ENCODE results near the gene NAT16.
"Not testable (repeated sequence)": the region's sequence is repeated elsewhere in the genome, so short reads cannot be mapped to it uniquely, and the experiment has no call there.

Gene NAT16

GRCh38 chr7:101201695-101202602 is 21.9 kb upstream of the NAT16 start:
- no peak for DNase-seq

- DNase-seq, result no peak
These were observed 20.9 kb upstream of the NAT16 start, which contains the start of gene MOGAT3 for GRCh38 chr7:101200862-101201599. Gene MOGAT3 (minus strand): TSS chr7:101201036. CDS start chr7:101200854, 182 bp downstream.

- DNase-seq, result no peak
These were observed 20.4 kb upstream of the NAT16 start for GRCh38 chr7:101200504-101200861.

GRCh38 chr7:101199522-101199921 is 19.4 kb upstream of the NAT16 start:
- DNase-seq, result not testable (repeated sequence)

GRCh38 chr7:101198476-101198875 is 18.4 kb upstream of the NAT16 start:
- DNase-seq, result no peak

GRCh38 chr7:101197991-101198390 is 17.9 kb upstream of the NAT16 start:
- DNase-seq, result no peak

GRCh38 chr7:101195884-101196283 is 15.8 kb upstream of the NAT16 start:
- DNase-seq, result no peak

GRCh38 chr7:101189109-101189508 is 9.0 kb upstream of the NAT16 start:
- no peak for DNase-seq

GRCh38 chr7:101186844-101187428 is 6.8 kb upstream of the NAT16 start:
- no peak for DNase-seq

- no peak for DNase-seq
These were observed 6.1 kb upstream of the NAT16 start for GRCh38 chr7:101186194-101186593.

GRCh38 chr7:101185258-101185839 is 5.3 kb upstream of the NAT16 start:
- no peak for DNase-seq

- no peak for DNase-seq
These were observed 380 bp downstream of the NAT16 start for GRCh38 chr7:101179713-101180112.

GRCh38 chr7:101179117-101179516 is 976 bp downstream of the NAT16 start:
- DNase-seq, result no peak

GRCh38 chr7:101177644-101178043 is 2.4 kb downstream of the NAT16 start:
- no peak for DNase-seq

- DNase-seq, result no peak
These were observed 4.4 kb downstream of the NAT16 start for GRCh38 chr7:101175664-101176063.

GRCh38 chr7:101174322-101174854 is 5.7 kb downstream of the NAT16 start:
- DNase-seq, result no peak

GRCh38 chr7:101173752-101174244 is 6.3 kb downstream of the NAT16 start:
- no peak for DNase-seq

- DNase-seq, result no peak
These were observed 7.0 kb downstream of the NAT16 start for GRCh38 chr7:101172854-101173751.

- DNase-seq, result no peak
These were observed 7.9 kb downstream of the NAT16 start for GRCh38 chr7:101172005-101172853.

- DNase-seq, result no peak
These were observed 8.7 kb downstream of the NAT16 start for GRCh38 chr7:101171442-101171837.
